Activated T-cell treated with anti-CD3 and anti-CD28 coated beads for 48 hours (primary cell): ENCODE measurements around the gene IL4.
"Not testable (repeated sequence)": the region's sequence is repeated elsewhere in the genome, so short reads cannot be mapped to it uniquely, and the experiment has no call there.

Experiments used
- DNase-seq: peaks from one replicate; pipeline ENCODE4 v3.0.0-alpha.2; 2020; ENCODE audit warnings: low read depth

The IL4 gene

GRCh38 chr5:132674671-132675506 is 1.1 kb downstream of the IL4 start:
- no peak for DNase-seq

- DNase-seq, result no peak
These were observed 2.3 kb downstream of the IL4 start for GRCh38 chr5:132675936-132676689.

- no peak for DNase-seq
These were observed 3.4 kb downstream of the IL4 start for GRCh38 chr5:132677191-132677590.

GRCh38 chr5:132677682-132678400 is 4.1 kb downstream of the IL4 start:
- DNase-seq, result no peak

DNA sequence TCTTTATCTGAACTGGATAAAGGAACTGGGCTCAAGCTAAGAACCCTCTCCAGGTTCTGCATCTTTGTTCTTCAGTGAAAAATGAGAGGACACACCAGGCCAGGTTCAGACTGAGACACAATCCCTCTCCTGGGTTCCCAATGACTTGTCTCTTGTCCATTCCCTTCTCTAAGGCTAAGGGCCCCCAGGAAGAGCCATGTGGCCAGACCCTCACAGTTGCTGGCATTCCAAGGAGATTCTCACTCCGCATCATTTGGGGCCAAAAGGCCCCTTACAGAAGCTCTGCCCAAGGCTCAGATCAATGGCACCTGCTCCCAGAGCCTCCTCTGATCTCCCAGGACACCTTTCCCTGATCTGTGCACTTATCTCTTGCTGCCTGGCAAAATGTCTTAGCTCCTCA is 4.9 kb downstream of the IL4 start:
- DNase-seq, result no peak

DNA sequence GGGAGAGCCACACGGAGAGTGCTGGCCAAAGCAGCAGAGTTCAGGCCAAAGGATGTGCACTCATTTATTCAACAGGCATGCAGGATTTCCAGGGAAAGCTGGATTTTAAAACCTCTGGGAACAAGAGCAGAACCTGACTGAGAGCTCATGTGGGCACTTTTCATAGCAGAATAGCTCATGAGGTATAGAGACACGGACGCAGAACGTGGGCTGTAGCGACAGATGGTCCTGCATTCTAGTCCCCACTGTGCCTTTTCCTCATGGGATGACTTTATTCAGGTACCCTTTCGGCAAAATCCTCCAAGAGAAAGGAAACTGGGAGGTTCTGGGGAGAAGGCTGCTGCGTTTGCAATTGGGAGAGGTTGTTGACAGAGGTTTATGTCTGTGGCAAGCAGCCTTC is 5.4 kb downstream of the IL4 start:
- no peak for DNase-seq

GRCh38 chr5:132679717-132680380 is 6.1 kb downstream of the IL4 start:
- no peak for DNase-seq

DNA sequence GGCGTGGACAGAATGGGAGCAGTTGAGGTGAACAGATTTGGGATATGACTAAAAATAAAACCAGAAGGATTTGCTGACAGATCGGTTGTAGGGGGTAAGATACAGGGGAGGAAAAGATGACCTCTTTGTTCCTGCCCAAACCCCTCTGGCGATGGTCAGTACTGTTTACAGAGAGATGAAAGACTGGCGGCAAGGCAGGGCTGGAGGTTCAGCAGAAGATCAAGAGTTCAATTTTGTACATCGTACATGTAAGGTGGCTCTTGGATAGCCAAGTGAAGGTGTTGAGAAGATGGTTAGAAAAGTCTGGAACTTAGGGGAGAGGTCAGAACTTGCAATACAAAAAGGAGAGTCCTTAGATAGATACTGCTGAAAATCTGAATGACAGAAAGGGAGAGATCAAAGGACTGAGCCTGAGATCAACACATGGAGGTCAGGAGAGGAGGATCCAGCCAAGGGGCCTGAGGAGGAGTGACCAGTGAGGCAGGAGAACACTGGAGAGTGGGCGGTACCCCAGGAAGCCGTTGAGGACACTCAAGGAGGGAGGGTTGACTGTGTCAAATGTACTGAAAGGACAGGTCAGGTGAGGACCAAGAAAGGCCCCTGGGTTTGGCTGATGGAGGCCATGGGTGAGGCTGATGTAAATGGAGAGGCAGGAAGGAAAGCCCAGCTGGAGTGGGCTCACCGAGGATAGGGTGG is 7.1 kb downstream of the IL4 start:
- no peak for DNase-seq

DNA sequence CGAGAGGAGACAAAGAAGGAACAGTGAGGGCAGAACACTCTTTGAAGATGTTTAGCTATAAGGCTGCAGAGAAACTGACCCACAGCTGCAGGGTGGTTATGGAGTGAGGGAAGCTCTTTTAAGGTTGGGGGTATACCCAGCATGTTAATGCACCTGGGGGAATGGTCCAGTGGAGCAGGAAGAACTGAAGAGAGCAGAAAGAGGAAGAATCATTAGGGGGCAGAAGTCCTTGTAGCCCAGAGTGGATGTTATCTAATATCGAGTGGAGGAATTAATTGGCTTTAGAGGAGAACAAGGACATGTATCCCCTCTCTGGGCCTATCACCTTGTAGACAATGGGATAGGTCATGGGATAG is 7.7 kb downstream of the IL4 start:
- no peak for DNase-seq

DNA sequence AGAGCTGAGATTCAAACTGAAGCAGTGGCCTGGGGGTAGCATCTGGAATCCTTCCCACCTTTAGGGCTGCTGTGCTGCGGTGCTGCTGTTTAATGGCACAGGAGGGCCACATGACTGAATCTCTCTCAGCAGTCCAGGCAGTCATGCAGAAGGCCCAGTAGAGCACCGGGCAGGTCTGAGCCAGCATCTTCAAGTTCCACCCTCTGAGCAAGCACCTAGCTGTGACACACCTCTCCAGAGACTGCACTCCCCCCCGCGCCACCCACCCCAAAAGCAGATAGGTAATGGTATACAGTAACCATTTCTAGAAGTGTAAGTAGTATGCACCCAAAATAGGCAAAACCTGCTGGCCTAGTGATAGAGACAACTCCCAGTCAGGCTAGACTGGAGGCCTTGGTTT is 8.2 kb downstream of the IL4 start:
- no peak for DNase-seq

GRCh38 chr5:132684491-132684890 is 10.7 kb downstream of the IL4 start:
- DNase-seq, result no peak

DNA sequence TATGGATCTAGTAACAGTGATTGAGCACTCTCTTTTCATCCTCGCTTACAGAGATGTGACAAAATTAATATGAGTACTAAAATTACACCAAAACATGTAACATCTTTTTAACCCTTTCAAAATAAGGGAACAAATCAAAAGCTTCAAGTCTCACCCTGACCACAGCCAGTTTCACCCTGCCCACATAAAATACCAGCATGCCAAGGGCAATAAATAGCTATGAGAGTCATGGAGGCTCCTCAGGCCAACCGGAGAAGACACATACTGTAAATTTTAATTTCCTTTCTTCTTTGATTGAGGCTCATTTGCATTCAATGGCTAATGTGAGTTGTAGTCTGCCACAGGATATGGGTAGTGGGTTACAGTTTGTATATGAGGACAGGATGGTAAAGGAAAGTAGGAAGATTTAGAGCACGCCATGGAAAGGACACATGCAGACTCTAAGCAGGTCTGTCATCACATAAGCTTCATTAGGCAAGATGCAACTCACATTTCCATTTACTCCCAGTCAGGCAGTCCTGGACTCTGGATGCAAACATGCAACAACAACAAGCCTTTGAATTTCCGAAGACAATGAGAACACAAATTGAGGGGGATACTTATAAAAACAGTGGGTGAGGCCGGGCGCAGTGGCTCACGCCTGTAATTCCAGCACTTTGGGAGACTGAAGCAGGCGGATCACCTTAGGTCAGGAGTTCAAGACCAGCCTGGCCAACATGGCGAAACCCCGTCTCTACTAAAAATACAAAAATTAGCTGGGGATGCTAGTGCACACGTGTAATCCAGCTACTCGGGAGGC is 11.3 kb downstream of the IL4 start:
- DNase-seq, result no peak

- no peak for DNase-seq
These were observed 12.4 kb downstream of the IL4 start for GRCh38 chr5:132686193-132686592.

GRCh38 chr5:132687995-132688394 is 14.2 kb downstream of the IL4 start:
- DNase-seq, result no peak

GRCh38 chr5:132688536-132689339 is 14.9 kb downstream of the IL4 start:
- no peak for DNase-seq

DNA sequence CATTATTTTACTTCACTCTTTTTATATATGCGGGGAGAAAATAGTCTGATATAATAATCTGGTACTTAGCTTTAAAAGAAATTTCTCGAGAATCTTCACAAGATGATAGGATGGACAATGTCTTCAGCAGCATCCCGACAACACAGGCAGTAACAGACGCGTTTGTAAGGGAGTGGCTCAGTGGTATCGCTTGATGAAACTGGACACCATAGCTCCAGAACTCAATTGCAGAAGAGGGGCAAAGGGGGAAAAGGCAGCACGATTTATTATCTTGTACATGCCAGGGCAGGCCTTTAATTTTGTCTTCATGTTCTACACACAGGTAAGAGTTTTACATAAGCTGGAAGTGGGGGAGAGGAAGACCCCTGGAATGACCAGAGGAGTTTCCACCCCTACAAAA is 15.7 kb downstream of the IL4 start:
- DNase-seq, result no peak

GRCh38 chr5:132690156-132690555 is 16.4 kb downstream of the IL4 start:
- DNase-seq, result no peak

DNA sequence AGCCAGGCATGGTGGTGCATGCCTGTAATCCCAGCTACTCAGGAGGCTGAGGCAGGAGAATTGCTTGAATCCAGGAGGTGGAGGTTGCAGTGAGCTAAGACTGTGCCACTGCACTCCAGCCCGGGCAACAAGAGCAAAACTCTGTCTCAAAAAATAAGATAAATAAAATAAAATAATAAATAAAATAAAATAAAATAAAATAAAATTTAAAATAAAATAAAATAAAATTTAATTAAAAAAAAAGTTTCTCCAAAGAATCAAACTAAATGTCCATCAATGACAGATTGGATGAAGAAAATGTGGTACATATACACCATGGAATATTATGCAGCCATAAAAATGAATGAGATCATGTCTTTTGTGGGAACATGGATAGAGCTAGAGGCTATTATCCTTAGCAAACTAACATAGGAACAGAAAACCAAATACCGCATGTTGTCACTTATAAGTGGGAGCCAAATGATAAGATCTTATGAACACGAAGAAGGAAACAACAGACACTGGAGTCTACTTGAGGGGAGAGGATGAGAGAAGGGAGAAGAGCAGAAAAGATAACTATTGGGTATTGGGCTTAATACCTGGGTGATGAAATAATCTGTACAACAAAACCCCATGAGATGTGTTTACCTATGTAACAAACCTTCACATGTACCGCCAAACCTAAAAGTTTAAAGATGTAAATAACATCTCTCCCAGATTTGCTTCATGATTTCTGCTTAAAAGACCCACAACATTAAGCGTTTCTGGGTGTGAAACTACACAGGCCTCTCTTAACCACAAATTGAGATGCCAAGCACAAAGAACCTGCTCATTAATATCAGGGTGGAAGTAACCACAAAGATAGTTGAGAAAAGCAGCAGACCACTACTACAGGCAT is 18.2 kb downstream of the IL4 start:
- DNase-seq, result not testable (repeated sequence)

- DNase-seq, result no peak
These were observed 18.8 kb downstream of the IL4 start for GRCh38 chr5:132692632-132692967.
